NK-92 treated with Interleukin-12 subunit alpha and Interleukin-12 subunit beta, amount 100 ng/mL, for 24 hours (cell line): Measurements from ENCODE around the gene FBXL13.
"Not testable (repeated sequence)": the region's sequence is repeated elsewhere in the genome, so short reads cannot be mapped to it uniquely, and the experiment has no call there.

Experiments
- DNase-seq: peaks from one replicate; lab custom pipeline; 2025; lab: John Stamatoyannopoulos, UW

The FBXL13 gene

GRCh38 chr7:102817616-102818573 is 256.7 kb downstream of the FBXL13 start:
- no peak for DNase-seq

- no peak for DNase-seq
Observed at GRCh38 chr7:102814025-102814471, 260.5 kb downstream of the FBXL13 start.

- DNase-seq = no peak
Observed at GRCh38 chr7:102813191-102814024, 261.2 kb downstream of the FBXL13 start.

- no peak for DNase-seq
Observed at GRCh38 chr7:102811942-102812678, 262.5 kb downstream of the FBXL13 start.

- DNase-seq = no peak
Observed at GRCh38 chr7:102810916-102811315, 263.7 kb downstream of the FBXL13 start.

GRCh38 chr7:102806613-102807012 is 268.0 kb downstream of the FBXL13 start:
- DNase-seq = no peak

- not testable (repeated sequence) for DNase-seq
Observed at GRCh38 chr7:102795987-102796595, 278.5 kb downstream of the FBXL13 start.

GRCh38 chr7:102794567-102794966 is 280.0 kb downstream of the FBXL13 start:
- DNase-seq = not testable (repeated sequence)

GRCh38 chr7:102791831-102792230 is 282.8 kb downstream of the FBXL13 start:
- DNase-seq = not testable (repeated sequence)

GRCh38 chr7:102791367-102791766 is 283.2 kb downstream of the FBXL13 start:
- not testable (repeated sequence) for DNase-seq

GRCh38 chr7:102790364-102791100 is 284.1 kb downstream of the FBXL13 start:
- DNase-seq = not testable (repeated sequence)

GRCh38 chr7:102788770-102789169 is 285.8 kb downstream of the FBXL13 start:
- DNase-seq = not testable (repeated sequence)

- not testable (repeated sequence) for DNase-seq
Observed at GRCh38 chr7:102780926-102781325, 293.7 kb downstream of the FBXL13 start.

- not testable (repeated sequence) for DNase-seq
Observed at GRCh38 chr7:102778663-102779062, 295.9 kb downstream of the FBXL13 start.

- not testable (repeated sequence) for DNase-seq
Observed at GRCh38 chr7:102776217-102776616, 298.4 kb downstream of the FBXL13 start.

GRCh38 chr7:102770467-102770866 is 304.1 kb downstream of the FBXL13 start:
- not testable (repeated sequence) for DNase-seq

GRCh38 chr7:102769657-102770192 is 304.9 kb downstream of the FBXL13 start:
- DNase-seq = not testable (repeated sequence)

- not testable (repeated sequence) for DNase-seq
Observed at GRCh38 chr7:102763295-102763905, 311.2 kb downstream of the FBXL13 start.
